IPS DF 4.7 (cell line): ENCODE data around the gene MYO16.
"Not testable (repeated sequence)": the region's sequence is repeated elsewhere in the genome, so short reads cannot be mapped to it uniquely, and the experiment has no call there.

Experiments used
- DNase-seq: peaks from one replicate; pipeline ENCODE4 v3.0.0-alpha.2; 2013; ENCODE audit warnings: low spot score; ENCODE audit errors: extremely low read depth

MYO16 gene

GRCh38 chr13:109036078-109036780 is 406.8 kb downstream of the MYO16 start:
- no peak for DNase-seq

GRCh38 chr13:109043636-109044035 is 414.2 kb downstream of the MYO16 start:
- no peak for DNase-seq

- DNase-seq = no peak
Measured at GRCh38 chr13:109055850-109056249, 426.4 kb downstream of the MYO16 start.

GRCh38 chr13:109058087-109058486 is 428.7 kb downstream of the MYO16 start:
- DNase-seq = no peak

GRCh38 chr13:109072505-109072904 is 443.1 kb downstream of the MYO16 start:
- no peak for DNase-seq

GRCh38 chr13:109074436-109074835 is 445.0 kb downstream of the MYO16 start:
- DNase-seq = no peak

- no peak for DNase-seq
Measured at GRCh38 chr13:109074853-109075252, 445.4 kb downstream of the MYO16 start.

GRCh38 chr13:109087916-109088623 is 458.7 kb downstream of the MYO16 start:
- no peak for DNase-seq

GRCh38 chr13:109088624-109088917 is 459.2 kb downstream of the MYO16 start:
- no peak for DNase-seq

- no peak for DNase-seq
Measured at GRCh38 chr13:109090796-109091195, 461.4 kb downstream of the MYO16 start.

- DNase-seq = no peak
Measured at GRCh38 chr13:109091249-109091648, 461.8 kb downstream of the MYO16 start.

- not testable (repeated sequence) for DNase-seq
Measured at GRCh38 chr13:109092186-109092585, 462.8 kb downstream of the MYO16 start.

- DNase-seq = no peak
Measured at GRCh38 chr13:109093998-109094397, 464.6 kb downstream of the MYO16 start.

- DNase-seq = no peak
Measured at GRCh38 chr13:109095126-109095525, 465.7 kb downstream of the MYO16 start.

- DNase-seq = no peak
Measured at GRCh38 chr13:109096101-109096500, 466.7 kb downstream of the MYO16 start.

- DNase-seq = no peak
Measured at GRCh38 chr13:109100705-109101304, 471.4 kb downstream of the MYO16 start.

GRCh38 chr13:109101550-109102144 is 472.2 kb downstream of the MYO16 start:
- no peak for DNase-seq

GRCh38 chr13:109105899-109106298 is 476.5 kb downstream of the MYO16 start:
- DNase-seq = no peak

- DNase-seq = no peak
Measured at GRCh38 chr13:109110159-109110558, 480.7 kb downstream of the MYO16 start.

- DNase-seq = no peak
Measured at GRCh38 chr13:109111141-109111540, 481.7 kb downstream of the MYO16 start.

- DNase-seq = no peak
Measured at GRCh38 chr13:109113427-109113826, 484.0 kb downstream of the MYO16 start.

GRCh38 chr13:109114162-109114561 is 484.8 kb downstream of the MYO16 start:
- no peak for DNase-seq
